Vagina (tissue), 2 donors: ENCODE data around the gene WDR20. TPM values are rescaled to one million over a fixed set of nuclear protein-coding genes. Genes with fewer than 3 reads are reported as not detected.
"Not testable (repeated sequence)": the region's sequence is repeated elsewhere in the genome, so short reads cannot be mapped to it uniquely, and the experiment has no call there.

Source experiments
- DNase-seq, 2 donors: peaks; one replicate each; pipeline ENCODE4 v3.0.0-alpha.2; 2017; ENCODE audit errors: extremely low spot score in 2 of 2
- H3K27ac ChIP-seq: fragments of 200-600 bp; sonication (generic); one replicate; pipeline ENCODE4 v1.5.1; 2019
- H3K27me3 ChIP-seq: fragments of 200-600 bp; sonication (generic); one replicate; pipeline ENCODE4 v1.5.1; 2019
- H3K36me3 ChIP-seq, 2 donors: fragments of 200-600 bp; sonication (generic); one replicate each; pipeline ENCODE4 v1.5.1; 2017 to 2019
- H3K4me1 ChIP-seq: fragments of 200-600 bp; sonication (generic); one replicate; pipeline ENCODE4 v1.5.1; 2019
- H3K4me3 ChIP-seq, 2 donors: fragments of 200-600 bp; sonication (generic); 1 replicate in 1 of 2; 2 replicates in 1 of 2; pipeline ENCODE4 v1.5.1; 2016 to 2019
- H3K9me3 ChIP-seq: fragments of 200-600 bp; sonication (generic); one replicate; pipeline ENCODE4 v1.5.1; 2019
- POLR2A ChIP-seq, 2 donors: fragments of 450-650 bp; IDR thresholded peaks; one replicate each; pipeline ENCODE4 v1.6.1; 2017; ENCODE audit warnings: antibody characterized with exemption in 2 of 2, mild to moderate bottlenecking in 2 of 2, moderate library complexity in 2 of 2
- POLR2AphosphoS5 ChIP-seq, 2 donors: sonication (generic); formaldehyde crosslinking; IDR thresholded peaks; one replicate each; pipeline ENCODE4 v1.9.0; 2017; ENCODE audit warnings: antibody characterized with exemption in 2 of 2, mild to moderate bottlenecking in 2 of 2, low read depth in 1 of 2; ENCODE audit not compliant: insufficient read depth in 1 of 2
- intact Hi-C: fragments of 100-400 bp; cut with DNase I; formaldehyde crosslinking; loops from one replicate; pipeline ENCODE4 v1.15.1; 2023
- total RNA-seq: library from RNA; depleted of rRNA; stranded (reverse); fragments of >200 nt; gene quantifications from one replicate; pipeline ENCODE4 v1.2.3, GENCODE V29; 2016
- TF ChIP-seq, protein P1 (sequence below), 3 experiments: fragments of 450-650 bp in 2 of 3; fragments of 200-600 bp in 1 of 3; sonication (generic) in 1 of 3; IDR thresholded peaks; one replicate each; pipeline ENCODE4 v1.5.1; 2017 to 2019; ENCODE audit warnings: antibody characterized with exemption in 3 of 3, mild to moderate bottlenecking in 2 of 3, moderate library complexity in 2 of 3

Gene WDR20
- total RNA-seq, 1 donor from 2014 or later, result 24.8 TPM

GRCh38 chr14:102103062-102103695 is 36.5 kb upstream of the WDR20 start:
- no peaks in the 10 kb centered on the region for H3K4me1 ChIP-seq
- intact Hi-C loops, result no loop called here
- H3K27ac ChIP-seq, result no peak overlapping the region
- no peaks in the 10 kb centered on the region for H3K36me3 ChIP-seq
- H3K27me3 ChIP-seq, result no peaks in the 10 kb centered on the region
- no peaks in the 10 kb centered on the region for H3K9me3 ChIP-seq
- no peak for DNase-seq
- no peak overlapping the region for H3K4me3 ChIP-seq
- TF ChIP-seq, protein P1, sequence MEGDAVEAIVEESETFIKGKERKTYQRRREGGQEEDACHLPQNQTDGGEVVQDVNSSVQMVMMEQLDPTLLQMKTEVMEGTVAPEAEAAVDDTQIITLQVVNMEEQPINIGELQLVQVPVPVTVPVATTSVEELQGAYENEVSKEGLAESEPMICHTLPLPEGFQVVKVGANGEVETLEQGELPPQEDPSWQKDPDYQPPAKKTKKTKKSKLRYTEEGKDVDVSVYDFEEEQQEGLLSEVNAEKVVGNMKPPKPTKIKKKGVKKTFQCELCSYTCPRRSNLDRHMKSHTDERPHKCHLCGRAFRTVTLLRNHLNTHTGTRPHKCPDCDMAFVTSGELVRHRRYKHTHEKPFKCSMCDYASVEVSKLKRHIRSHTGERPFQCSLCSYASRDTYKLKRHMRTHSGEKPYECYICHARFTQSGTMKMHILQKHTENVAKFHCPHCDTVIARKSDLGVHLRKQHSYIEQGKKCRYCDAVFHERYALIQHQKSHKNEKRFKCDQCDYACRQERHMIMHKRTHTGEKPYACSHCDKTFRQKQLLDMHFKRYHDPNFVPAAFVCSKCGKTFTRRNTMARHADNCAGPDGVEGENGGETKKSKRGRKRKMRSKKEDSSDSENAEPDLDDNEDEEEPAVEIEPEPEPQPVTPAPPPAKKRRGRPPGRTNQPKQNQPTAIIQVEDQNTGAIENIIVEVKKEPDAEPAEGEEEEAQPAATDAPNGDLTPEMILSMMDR (IDR thresholded peaks at IDR 0.05), result no peak
- TF ChIP-seq POLR2A (IDR thresholded peaks at IDR 0.05) (no peak), POLR2AphosphoS5 (IDR thresholded peaks at IDR 0.05; ENCODE audit: insufficient read depth in 1 of 2, low read depth in 1 of 2) (no peak)

DNA sequence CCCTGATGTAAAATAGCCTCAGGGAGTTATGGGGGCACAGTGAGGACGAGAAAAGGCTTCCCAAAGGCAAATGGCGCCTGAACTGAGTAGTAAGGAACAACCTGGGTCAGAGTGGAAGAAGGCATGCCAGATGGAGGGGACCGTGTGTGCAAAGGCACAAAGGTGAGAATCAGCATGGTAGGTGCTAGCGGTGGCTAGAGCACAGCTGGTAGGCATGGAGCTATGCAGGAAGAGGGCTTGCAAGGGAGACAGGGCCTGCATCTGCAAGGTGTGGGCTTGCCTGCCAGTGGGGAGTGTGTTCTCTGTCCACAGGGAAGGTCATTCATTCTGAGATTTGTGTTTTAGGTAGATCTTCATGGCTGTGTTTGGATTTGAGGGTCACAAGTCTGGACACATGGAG is 34.3 kb upstream of the WDR20 start:
- Histone ChIP-seq H3K9me3 (no peaks in the 10 kb centered on the region), H3K27me3 (no peaks in the 10 kb centered on the region), H3K4me3 (no peak overlapping the region), H3K36me3 (no peaks in the 10 kb centered on the region), H3K27ac (no peak overlapping the region), H3K4me1 (no peaks in the 10 kb centered on the region)
- intact Hi-C loops, result no loop called here
- DNase-seq, result no peak
- TF ChIP-seq POLR2A (IDR thresholded peaks at IDR 0.05), result no peak
- TF ChIP-seq, protein P1 (IDR thresholded peaks at IDR 0.05), result no peak
- no peak for TF ChIP-seq POLR2AphosphoS5 (IDR thresholded peaks at IDR 0.05; ENCODE audit: insufficient read depth in 1 of 2, low read depth in 1 of 2)

DNA sequence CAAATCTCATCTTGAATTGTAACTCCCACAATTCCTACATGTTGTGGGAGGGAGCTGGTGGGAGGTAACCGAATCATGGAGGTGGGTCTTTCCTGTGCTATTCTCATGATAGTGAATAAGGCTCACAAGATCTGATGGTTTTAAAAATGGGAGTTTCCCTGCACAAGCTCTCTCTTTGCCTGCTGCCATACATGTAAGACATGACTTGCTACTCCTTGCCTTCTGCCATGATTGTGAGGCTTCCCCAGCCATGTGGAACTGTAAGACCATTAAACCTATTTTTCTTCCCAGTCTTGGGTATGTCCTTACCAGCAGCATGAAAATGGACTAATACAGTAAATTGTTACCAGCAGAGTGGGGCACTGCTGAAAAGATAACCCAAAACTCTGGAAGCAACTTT is 30.4 kb upstream of the WDR20 start:
- H3K36me3 ChIP-seq, DNase-seq, H3K4me3 ChIP-seq, H3K27ac ChIP-seq, H3K9me3 ChIP-seq, intact Hi-C loops, H3K4me1 ChIP-seq, H3K27me3 ChIP-seq: not testable (repeated sequence)

GRCh38 chr14:102111101-102111500 is 28.6 kb upstream of the WDR20 start:
- Histone ChIP-seq H3K27ac (no peak overlapping the region), H3K36me3 (no peaks in the 10 kb centered on the region), H3K27me3 (no peaks in the 10 kb centered on the region), H3K9me3 (no peaks in the 10 kb centered on the region), H3K4me3 (no peak overlapping the region), H3K4me1 (no peaks in the 10 kb centered on the region)
- intact Hi-C loops, result no loop called here
- no peak for DNase-seq
- TF ChIP-seq, protein P1 (IDR thresholded peaks at IDR 0.05), result no peak
- TF ChIP-seq POLR2AphosphoS5 (IDR thresholded peaks at IDR 0.05; ENCODE audit: insufficient read depth in 1 of 2, low read depth in 1 of 2), result no peak

DNA sequence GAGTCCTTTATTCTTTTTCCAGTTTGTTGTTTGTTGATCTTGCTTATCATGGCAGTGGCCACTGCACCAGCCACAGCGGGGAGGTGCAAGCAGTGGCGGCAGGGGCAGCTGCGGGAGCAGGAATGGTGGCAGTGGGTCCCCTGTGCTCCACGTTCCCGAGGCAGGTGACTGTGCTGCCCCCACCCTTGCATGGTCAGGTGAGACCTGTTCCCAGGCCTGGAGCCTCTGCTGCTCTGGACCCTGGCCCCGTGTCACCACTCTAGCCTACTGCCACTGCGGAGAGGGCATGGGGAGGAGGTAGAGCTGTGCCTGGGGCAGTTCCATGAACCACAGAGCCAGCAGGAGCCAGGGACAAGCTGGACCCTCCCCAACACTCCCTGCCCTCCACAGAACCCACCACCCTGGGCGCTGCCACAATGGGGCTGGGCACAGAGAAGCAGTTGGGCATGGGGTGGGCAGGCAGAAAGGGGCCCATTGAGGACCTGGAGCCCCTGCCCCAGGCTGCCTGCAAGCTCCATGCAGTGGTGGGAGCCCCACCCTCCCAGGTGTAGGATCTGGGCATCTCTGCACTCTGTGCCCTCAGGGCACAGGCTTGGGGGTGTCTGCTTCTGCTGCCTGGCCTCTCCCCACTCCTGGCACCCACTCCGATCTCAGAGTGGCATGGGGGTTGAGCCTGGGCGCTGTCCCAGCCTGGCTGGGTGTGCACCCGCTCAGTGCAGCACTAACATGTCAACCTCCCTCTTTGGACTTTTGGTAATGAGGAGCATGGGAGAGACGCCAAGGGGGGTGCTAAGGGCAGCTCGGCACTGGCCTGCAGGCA is 23.1 kb upstream of the WDR20 start:
- no peak overlapping the region for H3K27ac ChIP-seq
- no peak overlapping the region for H3K4me3 ChIP-seq
- H3K4me1 ChIP-seq, result no peaks in the 10 kb centered on the region
- no peaks in the 10 kb centered on the region for H3K9me3 ChIP-seq
- no peaks in the 10 kb centered on the region for H3K27me3 ChIP-seq
- TF ChIP-seq, protein P1 (IDR thresholded peaks at IDR 0.05), result no peak
- no peak for TF ChIP-seq POLR2A (IDR thresholded peaks at IDR 0.05)
- no peak for TF ChIP-seq POLR2AphosphoS5 (IDR thresholded peaks at IDR 0.05; ENCODE audit: insufficient read depth in 1 of 2, low read depth in 1 of 2)
- intact Hi-C loops, result no loop called here
- no peak for DNase-seq
- no peaks in the 10 kb centered on the region for H3K36me3 ChIP-seq
